IPS DF 19.7 (cell line): ENCODE results near the gene NNMT.

Experiments used
- DNase-seq: peaks from one replicate; pipeline ENCODE4 v3.0.0-alpha.2; 2013; ENCODE audit warnings: low read depth, low spot score

The NNMT gene

GRCh38 chr11:114295676-114296604 is at the start of gene NNMT:
TSS of gene NNMT (plus strand) at chr11:114296399. CDS start at chr11:114296557, 158 bp downstream.
- DNase-seq: no peak

- no peak for DNase-seq
Measured at GRCh38 chr11:114247070-114247789, 49.0 kb upstream of the NNMT start.

DNA sequence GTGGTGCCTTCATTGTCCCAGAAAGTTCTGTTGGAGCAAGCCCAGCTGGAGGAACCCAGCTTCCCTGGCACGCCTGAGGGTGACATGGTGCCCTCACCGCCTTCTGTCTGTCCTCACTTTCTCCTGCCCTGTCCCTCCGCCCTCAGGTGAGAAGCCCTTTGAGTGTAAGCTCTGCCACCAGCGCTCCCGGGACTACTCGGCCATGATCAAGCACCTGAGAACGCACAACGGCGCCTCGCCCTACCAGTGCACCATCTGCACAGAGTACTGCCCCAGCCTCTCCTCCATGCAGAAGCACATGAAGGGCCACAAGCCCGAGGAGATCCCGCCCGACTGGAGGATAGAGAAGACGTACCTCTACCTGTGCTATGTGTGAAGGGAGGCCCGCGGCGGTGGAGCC is 46.0 kb upstream of the NNMT start:
- DNase-seq: no peak

GRCh38 chr11:114250993-114251814 is 45.0 kb upstream of the NNMT start:
- DNase-seq: no peak

DNA sequence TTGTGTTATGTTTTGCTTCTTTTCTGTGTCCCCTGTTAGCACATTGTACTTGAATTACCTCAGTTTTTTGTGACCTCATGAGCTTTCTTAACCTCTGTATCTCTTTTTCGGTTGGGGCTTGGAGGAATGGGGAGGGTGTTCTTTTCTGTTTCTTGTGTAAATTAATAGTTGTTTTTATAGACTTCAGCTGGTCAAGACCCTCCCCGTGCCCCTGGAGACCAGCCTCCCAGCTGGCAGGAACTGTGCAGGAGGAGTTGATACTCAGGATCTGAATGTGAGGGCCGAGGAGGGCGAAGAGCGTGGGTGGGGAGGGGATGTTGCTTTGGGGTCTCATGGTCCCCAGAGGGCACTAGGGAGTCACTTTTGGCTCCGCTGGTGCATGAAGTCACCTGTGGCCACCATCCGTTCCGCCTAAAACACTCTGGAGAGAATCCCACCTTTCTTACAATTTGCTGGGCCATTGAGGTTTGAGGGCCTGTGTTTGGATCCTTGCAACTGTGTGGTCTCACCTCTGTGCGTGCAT is 44.3 kb upstream of the NNMT start:
- DNase-seq: peak; percentile 17

DNA sequence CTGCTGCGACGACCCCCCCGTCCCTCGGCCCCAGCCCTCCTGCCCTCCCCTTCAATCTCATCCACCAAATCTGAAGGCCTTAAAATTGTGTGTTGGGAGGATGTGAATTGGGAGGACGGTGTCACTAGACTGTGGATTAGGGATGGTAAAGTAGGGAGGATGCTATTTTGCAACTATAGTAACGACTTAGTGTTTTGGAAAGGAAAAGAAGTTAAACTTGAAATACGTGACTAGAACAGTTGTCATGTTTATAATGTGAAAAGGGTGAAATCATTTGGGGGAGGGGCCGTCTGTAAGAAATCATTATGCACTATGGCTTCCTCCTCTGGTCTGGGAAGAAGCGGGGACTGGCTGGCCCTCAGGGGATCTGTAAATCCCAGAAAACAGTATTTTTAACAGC is 43.4 kb upstream of the NNMT start:
- no peak for DNase-seq

GRCh38 chr11:114253771-114254170 is 42.4 kb upstream of the NNMT start:
- DNase-seq: no peak

GRCh38 chr11:114254571-114255146 is 41.5 kb upstream of the NNMT start:
- DNase-seq: no peak

DNA sequence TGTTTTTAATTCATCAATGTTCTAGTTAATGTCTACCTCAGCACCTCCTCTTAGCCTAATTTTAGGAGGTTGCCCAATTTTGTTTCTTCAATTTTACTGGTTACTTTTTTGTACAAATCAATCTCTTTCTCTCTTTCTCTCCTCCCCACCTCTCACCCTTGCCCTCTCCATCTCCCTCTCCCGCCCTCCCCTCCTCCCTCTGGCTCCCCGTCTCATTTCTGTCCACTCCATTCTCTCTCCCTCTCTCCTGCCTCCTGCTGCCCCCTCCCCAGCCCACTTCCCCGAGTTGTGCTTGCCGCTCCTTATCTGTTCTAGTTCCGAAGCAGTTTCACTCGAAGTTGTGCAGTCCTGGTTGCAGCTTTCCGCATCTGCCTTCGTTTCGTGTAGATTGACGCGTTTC is 40.9 kb upstream of the NNMT start:
- DNase-seq: no peak

DNA sequence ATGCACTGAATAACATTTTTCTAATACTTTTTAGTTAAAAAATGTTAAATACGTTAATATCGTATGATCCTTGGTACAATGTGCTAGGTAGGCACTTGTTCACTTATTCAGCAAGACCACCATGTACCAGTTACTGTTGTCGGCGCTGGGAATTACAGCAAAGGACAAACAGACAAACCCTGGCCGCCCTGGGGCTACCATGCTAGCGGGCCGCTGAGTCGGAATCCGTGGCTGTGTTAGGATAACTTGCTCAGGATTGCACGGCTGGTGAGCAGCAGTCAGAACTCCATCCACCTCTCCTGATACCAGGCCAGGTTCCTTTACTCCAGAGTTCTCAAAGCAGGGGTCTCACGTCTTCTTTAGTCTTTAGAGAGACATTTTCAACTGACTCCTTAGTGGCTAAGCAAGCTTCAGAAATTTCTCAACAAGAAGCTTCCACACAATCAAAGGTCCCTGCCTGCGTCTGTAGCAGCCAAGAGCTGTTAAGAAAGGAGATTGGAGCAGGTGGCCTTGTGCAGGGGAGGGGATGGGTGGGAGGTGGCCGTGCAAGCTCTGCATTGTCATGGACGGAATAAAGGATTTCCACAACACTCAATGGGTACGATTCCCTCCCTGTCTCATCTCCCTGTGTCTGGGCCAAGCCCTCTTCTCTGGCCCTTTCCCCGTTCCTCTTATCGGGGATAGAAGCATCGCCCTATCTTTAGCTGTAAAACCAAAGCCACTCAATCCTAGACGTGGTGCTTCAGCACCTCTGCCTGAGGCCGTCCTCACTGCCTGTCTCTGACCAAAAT is 39.8 kb upstream of the NNMT start:
- DNase-seq: no peak

GRCh38 chr11:114256967-114257286 is 39.3 kb upstream of the NNMT start:
- DNase-seq: no peak

GRCh38 chr11:114257621-114258558 is 38.3 kb upstream of the NNMT start:
- no peak for DNase-seq

- no peak for DNase-seq
Measured at GRCh38 chr11:114258696-114259095, 37.5 kb upstream of the NNMT start.

DNA sequence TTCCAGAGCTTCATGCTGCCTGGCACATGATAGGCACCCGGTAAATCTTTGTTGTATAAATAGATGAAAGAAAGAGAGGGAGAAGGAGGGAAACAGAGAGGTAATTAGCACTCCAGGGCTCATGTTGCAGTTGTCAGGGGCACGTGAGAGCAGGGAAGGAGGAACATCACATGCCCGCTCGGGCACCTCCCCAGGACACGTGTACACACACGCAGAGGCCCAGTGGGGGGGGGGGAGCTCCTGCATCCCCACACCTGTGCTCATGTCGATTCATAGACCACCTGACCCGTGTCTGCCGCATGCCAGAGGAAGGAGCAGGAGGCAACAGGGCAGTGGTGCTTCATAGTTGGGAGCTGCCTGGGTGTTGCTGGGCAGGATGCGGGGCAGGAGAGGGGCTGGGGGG is 37.1 kb upstream of the NNMT start:
- no peak for DNase-seq

- no peak for DNase-seq
Measured at GRCh38 chr11:114259551-114259983, 36.6 kb upstream of the NNMT start.

DNA sequence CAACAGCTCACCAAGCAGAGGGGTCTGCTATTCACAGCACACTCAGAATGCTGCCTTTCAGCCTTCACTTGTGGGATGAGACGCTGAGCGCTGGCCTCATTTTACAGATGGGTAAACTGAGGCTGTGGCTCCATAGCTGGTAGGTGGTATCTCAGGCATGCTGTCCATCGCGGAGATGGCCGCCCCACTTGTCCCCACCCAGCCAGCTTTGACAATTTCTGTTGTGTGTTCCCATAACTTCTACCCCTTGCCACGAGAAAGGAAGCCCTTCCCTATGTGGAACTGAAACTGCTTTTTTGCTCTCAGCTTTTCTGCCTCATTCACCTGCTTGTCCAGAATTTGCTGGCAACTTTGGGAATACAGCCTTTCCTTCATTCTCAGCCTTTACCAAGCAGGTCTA is 36.1 kb upstream of the NNMT start:
- no peak for DNase-seq

GRCh38 chr11:114260483-114260882 is 35.7 kb upstream of the NNMT start:
- no peak for DNase-seq

- no peak for DNase-seq
Measured at GRCh38 chr11:114261791-114262190, 34.4 kb upstream of the NNMT start.

DNA sequence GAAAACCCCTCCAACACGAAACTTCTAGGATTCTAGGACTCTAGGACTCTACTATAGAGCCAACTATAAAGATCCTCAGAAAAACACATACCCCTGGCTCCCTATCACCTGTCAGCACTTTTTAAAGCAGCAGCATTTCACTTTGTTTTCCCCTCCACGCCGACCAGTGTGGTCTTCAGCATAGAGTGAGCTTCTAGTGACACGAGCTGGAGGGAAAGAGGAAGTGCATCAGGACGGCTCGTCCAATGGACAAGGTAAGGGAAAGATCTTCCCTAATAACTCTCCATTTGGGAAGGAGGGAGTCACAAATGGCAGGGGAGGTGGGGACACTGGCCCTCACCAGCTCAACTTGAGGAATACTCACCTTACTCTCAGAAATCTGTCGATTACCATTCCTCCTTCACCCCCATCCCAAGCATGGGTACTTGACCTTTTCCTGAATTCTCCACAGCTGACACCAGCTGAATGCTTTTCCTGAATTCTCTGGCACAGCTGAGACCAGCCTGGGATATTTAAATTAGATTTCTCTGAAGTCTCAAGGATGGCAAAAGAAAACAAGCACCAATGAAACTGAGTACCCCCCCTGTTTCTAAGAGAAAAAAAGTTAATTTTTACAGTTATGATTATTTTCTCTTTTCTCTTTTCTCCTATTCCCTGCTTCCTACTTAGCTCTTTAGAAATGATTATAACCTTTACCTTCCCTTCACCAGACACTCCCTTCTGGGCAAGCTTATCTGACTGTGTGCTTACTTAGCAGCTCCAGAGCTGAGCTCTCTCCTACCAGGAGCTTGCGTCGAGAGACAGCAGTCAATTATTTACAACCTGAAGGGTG is 33.3 kb upstream of the NNMT start:
- peak; percentile 20 for DNase-seq
